Spleen (tissue), 7 donors: ENCODE results near the gene RSL1D1.

Experiments used
- POLR2A ChIP-seq, 3 donors: fragments of 450-650 bp; IDR thresholded peaks; one replicate each; pipeline ENCODE4 v1.5.1; 2017; ENCODE audit warnings: antibody characterized with exemption in 3 of 3, mild to moderate bottlenecking in 1 of 3
- TF ChIP-seq, protein P1 (sequence below), 11 experiments: fragments of 200-600 bp in 7 of 11; fragments of 450-650 bp in 4 of 11; sonication (generic) in 4 of 11; IDR thresholded peaks in 8 of 11; conservative IDR thresholded peaks in 3 of 11; 1 replicate in 7 of 11; 2 replicates in 4 of 11; pipeline versions ENCODE4 v1.4.0 to v1.8.0; 2016 to 2021; ENCODE audit warnings: antibody characterized with exemption in 11 of 11, inconsistent platforms in 4 of 11, mild to moderate bottlenecking in 1 of 11
- donor health status: DM: no; HTN: no; CAD: no; lungs with moderate emphysema.
- donor health status: DM: no; HTN: no; CAD: no.
- donor health status: DM: no; HTN: no; CAD: no.

DNA sequence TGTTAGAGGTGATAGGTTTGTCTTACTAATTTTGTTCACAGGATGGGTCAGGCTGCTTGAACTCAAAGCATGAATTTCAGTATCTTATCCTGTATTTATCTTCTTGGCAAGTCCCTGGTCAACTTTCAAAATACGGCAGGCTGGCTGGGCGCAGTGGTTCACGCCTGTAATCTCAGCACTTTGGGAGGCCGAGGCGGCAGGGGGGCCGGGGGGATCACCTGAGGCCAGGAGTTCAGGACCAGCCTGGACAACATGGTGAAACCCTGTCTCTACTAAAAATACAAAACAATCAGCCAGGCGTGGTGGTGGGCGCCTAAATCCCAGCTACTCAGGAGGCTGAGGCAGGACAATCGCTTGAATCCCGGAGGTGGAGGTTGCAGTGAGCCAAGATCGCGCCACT lies 25.0 kb upstream of the RSL1D1 start:
- no peak for TF ChIP-seq POLR2A (IDR thresholded peaks at IDR 0.05)
- TF ChIP-seq, protein P1, sequence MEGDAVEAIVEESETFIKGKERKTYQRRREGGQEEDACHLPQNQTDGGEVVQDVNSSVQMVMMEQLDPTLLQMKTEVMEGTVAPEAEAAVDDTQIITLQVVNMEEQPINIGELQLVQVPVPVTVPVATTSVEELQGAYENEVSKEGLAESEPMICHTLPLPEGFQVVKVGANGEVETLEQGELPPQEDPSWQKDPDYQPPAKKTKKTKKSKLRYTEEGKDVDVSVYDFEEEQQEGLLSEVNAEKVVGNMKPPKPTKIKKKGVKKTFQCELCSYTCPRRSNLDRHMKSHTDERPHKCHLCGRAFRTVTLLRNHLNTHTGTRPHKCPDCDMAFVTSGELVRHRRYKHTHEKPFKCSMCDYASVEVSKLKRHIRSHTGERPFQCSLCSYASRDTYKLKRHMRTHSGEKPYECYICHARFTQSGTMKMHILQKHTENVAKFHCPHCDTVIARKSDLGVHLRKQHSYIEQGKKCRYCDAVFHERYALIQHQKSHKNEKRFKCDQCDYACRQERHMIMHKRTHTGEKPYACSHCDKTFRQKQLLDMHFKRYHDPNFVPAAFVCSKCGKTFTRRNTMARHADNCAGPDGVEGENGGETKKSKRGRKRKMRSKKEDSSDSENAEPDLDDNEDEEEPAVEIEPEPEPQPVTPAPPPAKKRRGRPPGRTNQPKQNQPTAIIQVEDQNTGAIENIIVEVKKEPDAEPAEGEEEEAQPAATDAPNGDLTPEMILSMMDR (IDR thresholded peaks at IDR 0.05 in 8 of 11, conservative IDR thresholded peaks at IDR 0.05 in 3 of 11) = no peak
